GM18868 (cell line): ENCODE results near the gene ACSF3.
"Not testable (repeated sequence)": the region's sequence is repeated elsewhere in the genome, so short reads cannot be mapped to it uniquely, and the experiment has no call there.

Source experiments
- ATAC-seq: cut with Tn5 transposase; IDR thresholded peaks from one replicate; pipeline ENCODE4 v1.9.1; 2021; ENCODE audit warnings: mild to moderate bottlenecking, moderate library complexity; ENCODE audit not compliant: unreplicated experiment

Gene ACSF3

GRCh38 chr16:89072548-89073130 lies 21.0 kb upstream of the ACSF3 start:
- ATAC-seq: no peak

GRCh38 chr16:89073346-89074071 lies 20.1 kb upstream of the ACSF3 start:
- ATAC-seq: no peak

- ATAC-seq: not testable (repeated sequence)
Observed at GRCh38 chr16:89074072-89074674, 19.5 kb upstream of the ACSF3 start.

- ATAC-seq: no peak
Observed at GRCh38 chr16:89074803-89075688, 18.6 kb upstream of the ACSF3 start.

- no peak for ATAC-seq
Observed at GRCh38 chr16:89076159-89076558, 17.5 kb upstream of the ACSF3 start.

- ATAC-seq: no peak
Observed at GRCh38 chr16:89077076-89077475, 16.6 kb upstream of the ACSF3 start.

- ATAC-seq: no peak
Observed at GRCh38 chr16:89078172-89078571, 15.5 kb upstream of the ACSF3 start.

GRCh38 chr16:89079434-89079980 lies 14.1 kb upstream of the ACSF3 start:
- no peak for ATAC-seq

GRCh38 chr16:89080196-89080853 lies 13.3 kb upstream of the ACSF3 start:
- no peak for ATAC-seq

GRCh38 chr16:89081556-89081955 lies 12.1 kb upstream of the ACSF3 start:
- ATAC-seq: no peak

- ATAC-seq: no peak
Observed at GRCh38 chr16:89084411-89084810, 9.2 kb upstream of the ACSF3 start.

- ATAC-seq: no peak
Observed at GRCh38 chr16:89084814-89085612, 8.6 kb upstream of the ACSF3 start.

GRCh38 chr16:89085755-89086154 lies 7.9 kb upstream of the ACSF3 start:
- ATAC-seq: no peak

GRCh38 chr16:89087922-89088497 lies 5.6 kb upstream of the ACSF3 start:
- ATAC-seq: no peak

- no peak for ATAC-seq
Observed at GRCh38 chr16:89089120-89089519, 4.5 kb upstream of the ACSF3 start.

- ATAC-seq: no peak
Observed at GRCh38 chr16:89090182-89090630, 3.4 kb upstream of the ACSF3 start.

- ATAC-seq: no peak
Observed at GRCh38 chr16:89090669-89091426, 2.8 kb upstream of the ACSF3 start.

- no peak for ATAC-seq
Observed at GRCh38 chr16:89092013-89092412, 1.6 kb upstream of the ACSF3 start.

- ATAC-seq: not testable (repeated sequence)
Observed at GRCh38 chr16:89093252-89093601, 425 bp upstream of the ACSF3 start.
